Stimulated activated CD8-positive, alpha-beta memory T cell treated with anti-CD3 and anti-CD28 coated beads, Interleukin-15, amount 100 ng/mL, for 24 hours (primary cell): Measurements from ENCODE around the gene RABL3.
"Not testable (repeated sequence)": the region's sequence is repeated elsewhere in the genome, so short reads cannot be mapped to it uniquely, and the experiment has no call there.

Experiments used
- DNase-seq: peaks from one replicate; pipeline ENCODE4 v3.0.0-alpha.2; 2020; ENCODE audit warnings: low read depth

RABL3 gene

DNA sequence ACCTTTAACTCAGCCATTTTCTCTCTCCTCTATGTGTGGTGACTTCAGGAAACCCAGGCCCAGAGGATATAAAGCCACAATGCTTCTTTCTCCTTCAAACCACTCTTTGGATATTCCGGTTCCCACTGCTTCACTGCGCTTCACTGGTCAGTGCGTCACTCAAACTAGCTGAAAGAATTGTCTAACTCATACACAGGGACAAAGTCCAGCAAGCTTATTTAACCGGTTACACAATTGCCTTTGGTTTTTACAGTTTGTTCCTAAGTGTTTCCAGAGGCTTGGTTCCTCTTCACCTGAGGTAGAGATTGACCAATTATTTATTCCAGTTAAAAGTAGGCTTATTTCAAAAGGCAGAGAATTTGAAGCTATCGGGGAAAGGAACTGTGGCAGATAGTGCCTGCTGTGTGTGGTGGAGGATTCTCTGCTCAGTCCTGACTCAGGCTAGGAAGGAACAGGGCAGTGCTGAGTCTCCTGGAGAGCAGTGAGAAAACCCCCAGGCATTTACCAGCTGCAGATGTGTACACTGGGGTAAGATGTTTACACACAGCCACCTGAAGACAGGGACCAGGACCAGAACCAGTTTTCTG is 60.1 kb downstream of the RABL3 start, which contains the start of gene HGD:
HGD (minus strand) TSS at position 145 of the 587 bp plus-strand sequence; CDS start at position 17, 128 bp downstream.
- DNase-seq, result no peak

GRCh38 chr3:120681506-120682038 is 60.7 kb downstream of the RABL3 start:
- no peak for DNase-seq

DNA sequence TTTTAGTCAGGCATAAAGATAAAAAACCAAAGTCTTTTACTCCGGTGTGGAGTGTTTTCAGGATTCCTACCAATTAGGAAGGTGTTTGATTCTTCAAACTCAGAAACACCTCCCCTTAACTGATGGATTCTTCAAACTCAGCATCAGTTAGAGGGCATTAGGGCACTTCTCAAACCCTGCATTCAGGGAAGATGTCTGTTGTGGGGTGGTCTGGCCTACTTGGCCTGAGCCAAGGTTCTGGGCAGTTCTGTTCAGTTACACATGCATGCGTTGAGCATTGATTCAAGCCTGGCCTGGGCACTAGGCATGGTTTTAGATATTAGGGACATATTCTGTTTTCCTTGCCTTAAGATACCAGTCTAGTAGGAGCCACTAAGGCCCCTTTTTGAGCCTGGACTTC is 61.3 kb downstream of the RABL3 start:
- DNase-seq, result no peak

- no peak for DNase-seq
Measured at GRCh38 chr3:120680193-120680894, 62.0 kb downstream of the RABL3 start.

DNA sequence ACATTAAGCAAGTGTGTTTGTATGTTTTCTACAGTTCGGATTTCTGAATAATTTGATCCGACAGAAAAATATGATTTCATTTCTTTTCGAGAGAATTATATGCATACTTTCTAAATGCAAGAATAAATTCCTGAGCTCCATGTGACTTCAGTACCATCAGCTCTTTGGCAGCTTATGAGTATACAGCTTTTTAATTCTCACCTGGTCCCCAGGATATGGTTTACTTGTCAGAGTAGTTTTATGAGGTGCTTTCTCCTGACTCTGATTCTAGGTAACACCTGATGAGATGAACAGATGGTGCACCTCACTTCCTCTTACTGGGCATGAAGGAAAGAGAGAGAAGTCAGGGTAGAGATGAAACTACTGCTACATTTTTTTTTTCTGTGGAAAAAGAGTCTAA is 63.3 kb downstream of the RABL3 start:
- DNase-seq, result no peak

- no peak for DNase-seq
Measured at GRCh38 chr3:120678331-120678947, 63.9 kb downstream of the RABL3 start.

- not testable (repeated sequence) for DNase-seq
Measured at GRCh38 chr3:120677193-120677592, 65.1 kb downstream of the RABL3 start.

DNA sequence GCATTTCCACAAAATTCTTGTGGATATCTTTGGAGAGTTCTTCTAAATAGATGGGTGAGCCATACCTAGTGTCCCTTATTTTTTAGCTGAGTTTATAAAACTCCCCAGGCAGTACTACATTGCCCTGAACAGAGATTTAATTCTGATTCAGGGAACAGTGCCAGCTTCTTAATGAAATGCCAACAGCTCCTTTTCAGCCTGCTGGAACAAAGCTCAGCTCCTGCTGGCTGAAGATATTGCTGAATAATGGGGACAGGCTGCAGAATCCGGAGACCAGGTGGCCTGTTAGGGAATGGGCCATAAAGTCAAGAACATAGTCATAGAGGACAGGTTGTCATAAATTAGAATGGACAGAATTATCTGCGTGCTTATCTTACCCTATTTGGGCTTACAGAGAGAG is 69.2 kb downstream of the RABL3 start:
- DNase-seq, result no peak

DNA sequence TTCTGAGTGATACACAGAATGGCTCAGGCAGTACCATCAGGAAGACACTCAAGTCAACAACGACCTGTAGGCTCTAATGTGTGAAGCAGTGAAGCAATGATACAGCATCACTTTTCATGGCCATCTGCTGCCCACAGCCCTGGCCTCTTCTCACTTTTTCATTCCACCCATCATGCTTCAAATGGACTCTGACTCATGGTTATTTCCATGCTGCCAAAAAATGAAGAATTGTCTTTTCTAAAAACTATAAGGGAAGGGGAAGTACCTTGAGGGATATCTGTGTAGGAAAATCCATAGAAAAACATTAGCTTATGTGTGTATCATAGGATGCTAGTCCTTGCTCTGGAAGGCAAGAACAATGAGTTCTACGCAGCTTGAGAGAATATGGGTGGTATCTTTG is 71.7 kb downstream of the RABL3 start:
- DNase-seq, result no peak

GRCh38 chr3:120664926-120665325 is 77.4 kb downstream of the RABL3 start:
- DNase-seq, result no peak

- no peak for DNase-seq
Measured at GRCh38 chr3:120661945-120662344, 80.4 kb downstream of the RABL3 start.

- DNase-seq, result no peak
Measured at GRCh38 chr3:120661106-120661905, 81.0 kb downstream of the RABL3 start.

DNA sequence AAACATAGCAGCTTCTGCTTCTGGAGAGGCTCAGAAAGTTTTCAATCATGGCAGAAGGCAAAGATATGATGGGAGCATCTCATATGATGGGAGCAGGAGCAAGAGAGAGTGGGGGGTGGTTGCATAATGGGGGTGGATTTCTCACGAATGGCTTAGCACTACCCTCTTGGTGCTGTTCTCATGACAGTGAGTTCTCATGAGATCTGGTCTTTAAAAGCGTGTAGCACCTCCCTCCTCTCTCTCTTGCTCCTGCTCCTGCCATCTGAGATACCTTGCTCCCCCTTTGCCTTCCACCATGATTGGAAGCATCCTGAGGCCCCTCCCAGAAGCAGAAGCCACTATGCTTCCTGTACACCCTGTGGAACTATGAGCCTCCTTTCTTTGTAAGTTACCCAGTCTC is 82.5 kb downstream of the RABL3 start:
- DNase-seq, result no peak

- no peak for DNase-seq
Measured at GRCh38 chr3:120659285-120659684, 83.0 kb downstream of the RABL3 start.

DNA sequence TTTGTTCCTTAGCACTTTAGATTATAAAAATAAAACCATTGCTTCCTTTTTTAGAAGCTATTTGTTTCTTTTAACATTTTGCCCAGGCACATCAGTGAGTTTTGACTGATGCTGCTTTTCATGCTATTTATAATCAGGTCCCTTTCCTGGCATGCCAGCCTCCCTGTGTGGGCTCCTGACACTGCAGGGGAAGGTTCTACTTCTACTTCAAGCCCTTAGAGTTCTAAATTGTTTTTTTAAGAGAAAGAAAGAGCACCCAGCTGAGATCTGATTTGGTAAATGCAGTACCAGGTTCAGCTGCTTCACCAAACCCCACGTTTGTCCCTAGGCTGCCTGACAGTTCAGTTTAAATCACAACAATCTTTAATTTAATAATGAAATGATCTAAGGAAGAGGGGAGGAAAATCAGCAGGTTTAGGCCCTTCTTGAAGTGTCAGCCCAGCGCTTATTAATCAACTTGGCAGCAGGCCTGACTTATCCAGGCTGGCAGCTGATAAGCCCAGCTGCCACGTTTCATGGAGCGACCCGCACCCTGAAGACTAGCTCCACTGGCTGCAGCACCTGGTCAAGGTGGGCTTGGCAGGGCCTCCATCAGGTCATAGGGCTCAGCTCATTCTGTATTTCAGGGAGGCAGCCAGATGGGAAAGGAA is 89.3 kb downstream of the RABL3 start:
- no peak for DNase-seq

- no peak for DNase-seq
Measured at GRCh38 chr3:120652281-120652680, 90.0 kb downstream of the RABL3 start.

DNA sequence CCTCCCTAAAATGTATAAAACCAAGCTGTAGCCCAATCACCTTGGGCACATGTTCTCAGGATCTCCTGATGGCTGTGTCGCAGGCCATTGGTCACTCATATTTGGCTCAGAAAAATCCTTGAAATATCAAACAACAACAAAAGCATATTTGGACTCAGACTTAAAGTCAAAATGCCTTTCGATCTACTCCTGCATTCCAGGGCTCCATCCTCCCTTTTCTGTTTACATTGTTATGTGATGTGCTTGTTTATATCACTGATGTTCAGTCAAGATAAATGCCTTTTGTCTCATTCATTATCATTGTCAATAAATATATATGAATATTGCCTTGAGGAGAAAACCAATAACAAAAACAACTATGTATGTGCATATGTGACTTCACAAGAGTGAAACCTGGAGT is 92.0 kb downstream of the RABL3 start:
- no peak for DNase-seq

DNA sequence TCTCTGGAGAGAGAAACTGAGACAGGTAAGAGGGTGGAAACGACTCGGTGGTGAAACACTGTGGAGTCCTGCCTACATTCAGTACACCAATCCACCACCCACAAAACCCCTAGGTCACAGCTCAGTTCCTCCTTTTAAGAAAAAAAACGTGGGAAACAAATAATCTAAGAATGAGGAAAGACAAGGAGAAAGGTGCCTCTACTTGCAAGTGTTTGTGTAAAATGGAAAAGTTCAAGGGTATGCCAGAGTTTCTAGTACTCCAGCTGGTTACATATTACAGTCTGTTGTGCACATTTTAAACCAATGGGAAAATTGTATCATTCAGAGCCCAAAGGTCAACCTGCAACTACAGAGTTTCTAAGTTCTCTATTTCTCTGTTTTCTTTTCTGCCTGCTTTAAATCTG is 92.5 kb downstream of the RABL3 start:
- no peak for DNase-seq

DNA sequence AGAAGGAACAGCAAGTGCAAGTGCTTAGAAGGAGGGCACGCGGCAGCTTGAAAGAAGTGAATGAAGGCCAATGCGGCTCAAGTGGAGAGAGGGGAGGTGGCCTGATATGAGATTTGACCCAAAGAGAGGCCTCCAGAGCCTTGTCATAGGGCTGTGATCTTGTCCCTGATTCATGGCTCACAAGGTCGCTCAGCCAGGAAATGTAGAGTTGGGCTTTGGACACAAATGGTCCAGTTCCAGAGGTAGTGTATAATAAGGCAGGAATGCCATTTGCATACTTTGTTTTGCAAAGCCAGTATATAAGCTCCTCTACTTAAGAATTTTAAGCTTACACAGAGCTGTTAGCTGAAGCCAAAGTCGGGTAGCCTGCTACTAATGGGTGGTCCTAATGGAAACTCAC is 94.0 kb downstream of the RABL3 start:
- no peak for DNase-seq

DNA sequence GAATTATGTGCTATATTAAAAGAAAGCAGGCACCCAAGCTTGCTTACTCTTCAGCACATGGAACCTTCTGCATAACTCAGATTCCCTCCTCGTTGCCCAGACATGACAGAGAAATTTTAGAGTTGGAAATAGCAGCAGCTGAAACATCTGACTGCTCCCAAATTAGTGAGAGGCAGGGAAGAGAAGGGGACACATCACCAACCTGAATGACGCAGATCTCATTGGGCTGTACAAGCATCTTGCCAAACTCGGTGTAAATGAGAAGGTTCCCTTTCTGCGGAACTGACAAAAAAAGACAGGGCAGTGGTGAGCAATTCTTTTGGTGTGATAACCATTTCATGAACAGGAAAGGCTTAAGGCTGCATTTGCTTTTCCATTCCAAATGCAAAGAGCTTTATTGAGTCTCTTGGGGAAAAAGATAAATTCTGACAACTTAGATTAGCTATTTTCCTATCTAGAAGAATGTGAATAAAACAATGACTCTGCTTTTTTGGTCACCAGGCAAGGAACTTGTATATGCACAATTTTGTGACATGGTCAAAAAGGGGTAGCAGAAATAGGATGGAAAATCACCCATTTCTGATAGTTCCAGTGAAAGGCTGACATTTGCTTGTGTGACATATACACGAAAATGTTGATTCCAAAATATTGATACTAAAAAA is 95.4 kb downstream of the RABL3 start:
- no peak for DNase-seq

DNA sequence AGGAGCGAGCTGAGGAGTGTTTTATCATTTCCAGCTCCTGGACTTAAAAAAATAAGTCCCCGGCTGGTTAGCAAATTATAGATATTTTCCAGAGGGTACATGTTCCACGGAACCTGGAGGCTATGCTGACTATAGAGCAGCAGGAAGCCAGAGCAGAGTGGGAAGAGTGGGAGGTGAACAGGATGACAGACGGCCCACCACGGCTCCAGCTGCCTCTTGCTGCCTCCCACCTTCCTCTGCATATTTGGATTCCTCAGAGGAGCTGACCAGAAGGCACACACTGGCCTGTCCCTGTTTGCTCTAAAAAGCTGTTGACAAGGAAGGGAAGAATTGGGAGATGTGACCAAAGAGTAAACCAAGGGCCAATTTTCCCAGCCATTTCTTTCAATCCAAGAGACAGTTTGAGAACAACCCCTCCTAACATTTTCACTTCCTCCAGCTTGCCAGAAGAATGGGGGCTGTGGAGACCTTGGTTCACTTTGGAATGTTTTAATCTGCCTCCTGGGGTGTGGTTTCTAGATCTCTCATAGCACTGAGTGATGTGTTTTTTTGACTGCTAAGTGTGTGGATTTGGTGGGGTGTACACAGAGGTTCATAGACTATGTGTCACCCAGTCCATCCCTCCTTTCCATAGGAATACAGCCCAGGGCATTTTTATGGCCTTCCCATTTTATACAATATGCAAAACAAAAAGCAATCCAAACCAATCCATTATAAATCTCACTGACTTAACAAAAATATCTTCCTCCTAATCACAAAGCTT is 97.1 kb downstream of the RABL3 start:
- DNase-seq, result no peak
